HG03045 (cell line): ENCODE measurements around the gene BICDL1.
A peak's percentile ranks its signal among the peaks of the same experiment; 100 is the strongest.

ENCODE experiments used
- ATAC-seq: cut with Tn5 transposase; IDR thresholded peaks from one replicate; pipeline ENCODE4 v1.9.1; 2021; ENCODE audit warnings: mild to moderate bottlenecking, moderate library complexity; ENCODE audit not compliant: unreplicated experiment

The BICDL1 gene

GRCh38 chr12:120099738-120100137, 110.7 kb downstream of the BICDL1 start:
- no peak for ATAC-seq

DNA sequence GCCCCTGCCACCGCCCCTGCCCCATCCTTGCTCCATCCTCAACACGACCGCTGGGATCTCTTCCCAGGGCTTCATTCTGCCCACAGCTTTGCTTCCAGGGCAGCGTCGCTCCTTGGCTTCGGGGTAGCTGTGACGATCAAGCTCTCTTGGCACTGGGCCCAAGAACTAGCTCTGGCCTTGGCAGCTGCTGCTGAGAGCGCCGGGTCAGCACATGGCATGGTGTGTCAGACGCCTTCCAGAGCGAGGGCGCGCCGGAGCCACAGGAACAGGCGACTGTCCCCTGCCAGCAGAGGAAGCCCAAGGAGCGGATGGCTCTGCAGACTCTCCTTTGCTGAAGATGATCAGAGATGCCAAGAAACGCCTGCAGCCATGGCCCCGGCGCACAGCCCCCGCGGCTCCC, 111.6 kb downstream of the BICDL1 start:
- ATAC-seq: no peak

DNA sequence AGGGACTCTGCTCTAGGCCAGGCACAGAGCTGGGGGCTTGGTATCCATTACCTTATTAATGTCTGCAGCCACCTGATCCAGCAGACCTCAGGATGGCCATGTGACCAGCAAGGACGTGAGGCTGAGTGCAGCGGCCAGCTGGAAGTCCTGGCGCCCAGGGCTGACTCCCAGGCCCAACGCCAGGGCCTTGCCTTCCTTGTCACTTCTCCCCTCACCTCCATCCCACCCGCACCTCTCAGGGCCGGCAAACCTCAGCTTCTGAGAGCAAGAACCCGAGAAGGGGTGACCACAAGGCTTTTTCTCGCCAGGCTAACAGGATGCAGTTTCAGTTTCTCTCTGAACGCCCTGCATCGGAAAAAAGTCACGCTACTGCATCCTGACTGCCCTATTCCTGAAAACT, 112.1 kb downstream of the BICDL1 start:
- no peak for ATAC-seq

DNA sequence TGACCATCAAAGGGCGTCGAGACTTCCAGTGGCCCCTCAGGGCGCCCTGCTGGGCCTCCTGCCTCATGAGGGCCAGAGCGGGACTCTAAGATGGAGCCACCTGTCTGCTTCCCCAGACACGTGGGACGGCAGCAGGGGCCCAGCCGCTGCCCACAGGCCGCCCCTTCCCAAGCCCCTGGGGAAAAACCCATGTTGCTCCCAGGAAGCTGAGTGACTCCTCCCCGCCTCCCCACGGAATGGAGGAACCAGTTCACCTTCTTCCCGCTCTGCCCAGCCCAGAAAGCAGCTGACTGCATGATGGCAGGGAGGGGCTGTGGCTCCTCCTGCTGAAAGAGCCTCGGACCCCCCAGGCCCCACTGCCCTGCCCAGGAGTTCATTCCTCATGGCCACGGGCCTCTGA, 112.6 kb downstream of the BICDL1 start:
- ATAC-seq: no peak

GRCh38 chr12:120102189-120103043, 113.4 kb downstream of the BICDL1 start:
- no peak for ATAC-seq

- ATAC-seq: no peak
Observed at GRCh38 chr12:120103044-120103338, 114.0 kb downstream of the BICDL1 start.

DNA sequence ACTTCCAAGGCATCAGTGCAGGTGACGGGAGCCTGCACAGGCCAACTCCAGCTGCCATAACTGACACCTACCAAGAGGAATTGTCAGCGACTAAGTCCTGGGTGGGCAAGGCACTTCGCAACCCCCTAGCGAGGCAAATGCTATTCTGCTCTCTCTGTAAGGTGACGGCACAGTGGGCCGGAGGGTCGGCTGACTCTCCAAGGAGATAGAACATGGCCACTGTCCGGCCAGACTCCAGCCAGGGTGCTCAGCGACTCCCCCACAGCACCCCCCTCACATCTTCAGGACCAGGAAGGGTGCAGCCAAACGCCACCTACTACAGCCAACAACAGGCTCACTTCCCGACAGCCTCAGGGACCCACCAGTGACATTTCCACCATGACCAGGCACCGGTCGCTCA, 114.3 kb downstream of the BICDL1 start:
- ATAC-seq: no peak

DNA sequence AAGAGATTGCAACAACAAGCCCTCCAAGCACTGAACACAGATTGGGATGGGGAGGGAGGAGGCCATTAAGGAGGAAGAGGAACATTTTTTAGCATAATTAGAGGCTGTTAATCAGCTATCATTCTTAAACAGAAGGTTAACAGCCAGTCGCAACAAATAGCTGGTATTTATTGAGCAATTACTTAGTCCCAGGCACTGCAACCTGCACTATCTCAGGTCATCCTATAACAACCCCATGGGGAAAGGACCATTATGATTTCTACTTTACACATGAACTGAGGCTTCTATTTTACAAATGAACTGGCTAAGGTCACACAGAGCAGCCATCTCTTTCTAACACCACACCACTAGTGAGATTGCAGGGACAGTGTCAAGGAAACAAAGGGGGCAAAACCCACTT, 117.1 kb downstream of the BICDL1 start:
- no peak for ATAC-seq

GRCh38 chr12:120109570-120110267, 120.7 kb downstream of the BICDL1 start:
- no peak for ATAC-seq

DNA sequence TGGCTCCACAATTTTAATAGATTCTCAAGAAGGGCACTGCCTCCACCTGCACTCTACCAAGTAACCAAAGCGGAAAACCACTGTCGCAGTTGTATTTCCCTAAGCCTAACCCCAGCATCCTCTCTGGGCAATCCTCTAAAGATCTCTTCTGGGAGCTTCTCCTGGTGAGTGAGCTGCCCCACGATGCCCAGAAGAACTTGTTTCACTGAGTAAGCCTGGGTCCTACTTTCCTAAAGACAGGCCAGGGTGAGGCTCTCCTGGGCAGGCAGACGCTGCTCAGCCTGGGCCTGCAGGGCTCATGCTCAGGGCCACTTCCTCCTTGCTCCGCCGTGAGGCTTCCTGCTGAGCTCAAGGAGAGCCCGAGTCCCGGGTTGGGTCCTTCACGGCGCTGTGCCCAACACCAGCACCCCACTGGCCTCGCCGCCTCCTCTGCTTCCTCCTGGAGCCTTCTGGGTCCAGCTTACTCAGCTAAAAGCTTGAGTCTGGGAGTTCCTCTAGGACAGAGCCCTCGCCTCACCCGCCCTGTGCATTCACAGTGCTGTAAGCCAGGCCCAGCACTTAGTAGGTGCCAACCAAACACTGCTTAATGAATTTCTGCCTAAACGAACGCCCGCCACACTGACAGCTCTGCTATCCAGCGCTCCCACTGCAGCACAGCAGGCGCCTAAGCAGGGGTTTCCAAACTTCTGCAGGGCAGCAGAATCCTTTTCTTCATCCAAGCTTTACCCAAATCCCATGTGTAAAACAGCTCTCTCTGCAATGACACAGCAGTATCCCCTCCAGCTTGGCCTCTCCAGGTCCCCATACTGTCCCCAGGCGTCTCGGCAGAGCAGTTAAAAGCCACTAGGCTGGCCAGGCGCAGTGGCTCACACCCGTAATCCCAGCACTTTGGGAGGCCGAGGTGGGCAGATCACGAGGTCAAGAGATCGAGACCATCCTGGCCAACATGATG, 121.8 kb downstream of the BICDL1 start:
- peak; percentile 59 for ATAC-seq

DNA sequence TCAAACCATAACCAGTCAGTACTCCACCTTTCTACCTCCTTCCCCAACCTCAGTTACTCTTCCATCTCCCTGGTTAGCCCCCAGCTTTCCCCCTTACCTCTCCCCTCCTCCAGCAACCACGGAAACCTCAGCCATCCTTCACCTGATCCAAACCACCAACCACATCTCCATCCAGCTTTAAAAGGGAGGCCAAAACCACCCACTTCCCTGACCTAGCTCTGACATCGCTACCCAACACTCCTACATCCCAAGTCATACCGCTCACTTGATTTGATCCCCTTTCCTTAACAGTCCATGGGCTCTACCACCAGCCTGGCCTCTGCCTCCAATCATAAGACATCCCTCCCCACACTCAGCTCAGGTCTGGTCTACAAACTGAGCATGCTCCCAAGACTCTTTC, 126.0 kb downstream of the BICDL1 start:
- no peak for ATAC-seq

- ATAC-seq: peak; percentile 1
Observed at GRCh38 chr12:120115692-120116440, 126.8 kb downstream of the BICDL1 start.

DNA sequence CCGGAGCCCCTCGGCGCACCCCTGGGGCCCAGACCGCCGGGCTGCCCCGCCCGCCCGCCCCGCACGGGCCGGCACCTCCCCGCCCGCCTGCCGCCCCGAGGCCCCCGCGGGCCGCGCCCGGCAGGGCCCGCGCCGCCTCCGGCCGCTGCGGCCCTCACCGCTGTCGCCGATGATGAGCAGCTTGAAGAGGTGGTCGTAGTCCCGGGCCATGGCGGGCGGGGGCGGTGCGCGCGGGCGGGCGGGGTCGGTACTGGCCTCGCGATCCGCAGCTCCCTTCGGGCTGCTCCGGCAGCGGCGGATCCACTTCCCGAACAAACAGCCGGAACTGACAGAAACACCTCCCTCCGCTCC, 127.4 kb downstream of the BICDL1 start, which contains the start of gene RAB35:
Gene RAB35 (minus strand): TSS at position 313 of the 351 bp plus-strand sequence. CDS start 103 bp downstream, at position 210.
- ATAC-seq: no peak

DNA sequence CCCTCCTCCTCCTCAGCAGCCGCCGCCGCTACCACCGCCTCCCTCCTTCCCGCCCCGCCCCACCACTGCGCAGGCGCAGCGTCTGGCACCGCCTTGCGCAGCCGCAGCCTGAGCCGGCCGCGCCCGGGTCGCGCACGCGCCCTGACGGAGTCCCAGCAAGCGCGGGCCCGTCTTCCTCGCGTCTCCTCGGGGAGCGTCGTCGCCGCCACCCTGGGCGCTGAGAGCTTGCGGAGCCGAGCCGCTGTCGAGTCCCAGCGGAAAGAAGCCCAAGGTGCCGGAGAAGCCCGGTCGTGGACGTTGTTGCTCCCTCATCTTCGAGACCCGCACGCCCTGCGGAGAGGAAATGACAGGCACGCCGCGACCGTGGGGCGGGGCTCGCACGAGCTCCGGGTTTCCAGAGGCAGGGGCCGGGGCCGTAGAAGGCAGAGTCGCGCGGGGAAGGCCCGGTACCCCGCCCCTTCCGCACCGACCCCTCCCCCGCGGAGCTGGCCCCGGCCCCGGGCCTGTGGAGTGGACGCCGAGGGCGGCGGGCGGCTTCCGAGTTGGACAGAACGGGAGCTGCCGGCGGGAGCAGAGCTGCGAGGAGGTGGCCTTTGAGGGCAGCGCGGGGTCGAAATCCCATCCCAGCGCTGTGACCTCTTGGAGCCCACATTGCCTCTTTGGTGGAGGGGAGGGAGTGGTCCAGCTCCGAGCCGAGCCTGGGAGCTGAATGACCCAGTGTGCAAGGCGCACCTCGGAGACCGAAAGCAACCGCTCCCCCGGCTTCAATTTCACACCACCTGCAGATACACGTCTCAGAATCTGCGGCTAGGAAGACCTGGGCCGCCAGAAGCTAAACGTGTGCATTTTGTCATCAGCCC, 128.0 kb downstream of the BICDL1 start:
- peak; percentile 58 for ATAC-seq

DNA sequence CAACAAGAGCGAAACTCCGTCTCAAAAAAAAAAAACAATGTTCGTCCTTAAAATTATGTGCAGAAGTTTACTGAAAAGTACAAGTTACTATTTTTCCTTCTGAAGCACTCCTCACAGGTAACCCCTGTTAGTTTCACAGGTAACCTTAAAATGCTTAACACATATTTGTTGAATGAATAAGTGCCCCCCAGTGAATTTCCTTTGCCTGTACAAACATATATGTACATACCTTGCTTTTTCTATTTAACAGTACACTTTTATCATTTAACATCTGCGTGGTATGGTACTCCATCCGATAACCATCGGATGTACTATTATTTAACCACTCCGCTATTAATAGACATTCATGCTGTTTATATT, 128.9 kb downstream of the BICDL1 start:
- no peak for ATAC-seq

DNA sequence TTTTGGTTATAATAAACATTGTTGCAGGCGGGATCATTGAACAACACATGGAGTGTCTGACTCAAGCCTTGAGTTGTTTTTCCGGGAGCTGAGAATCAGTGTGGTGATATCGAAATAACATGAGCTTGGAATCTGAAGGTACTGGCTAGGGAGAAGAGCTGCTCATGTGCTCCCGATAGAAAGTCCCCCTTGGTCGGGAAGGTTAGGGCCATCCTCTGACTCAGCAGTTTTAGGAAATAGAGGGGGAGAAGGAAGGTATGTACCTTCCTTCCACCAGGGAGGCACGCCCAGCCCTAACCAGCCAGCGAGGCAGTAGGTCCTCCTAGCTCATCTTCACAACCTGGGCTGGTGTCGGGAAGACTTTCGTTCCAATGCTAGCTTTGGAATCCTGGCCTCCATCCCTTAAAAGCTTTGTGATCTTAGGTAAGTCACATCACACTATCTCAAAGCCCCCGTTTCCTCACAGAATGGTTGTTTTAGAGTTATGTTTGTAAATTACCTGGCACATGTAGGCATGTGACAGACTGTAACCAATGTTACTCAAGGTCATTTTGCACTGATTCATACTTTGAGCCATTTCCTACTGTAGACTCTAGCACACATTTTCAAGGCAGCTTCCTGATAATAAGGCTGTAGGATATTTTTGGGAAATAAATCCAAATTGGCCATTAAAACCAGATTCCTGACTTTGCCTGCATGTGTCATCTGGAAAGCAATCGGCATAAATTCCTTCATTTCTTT, 129.5 kb downstream of the BICDL1 start:
- ATAC-seq: no peak

GRCh38 chr12:120119271-120119973, 130.4 kb downstream of the BICDL1 start:
- ATAC-seq: peak; percentile 17

GRCh38 chr12:120121343-120121742, 132.3 kb downstream of the BICDL1 start:
- no peak for ATAC-seq
